Endothelial cell of umbilical vein (primary cell): Measurements from ENCODE around the gene MARK3.

Experiments
- JUN ChIP-seq: IDR thresholded peaks from 2 replicates; pipeline ENCODE4 v1.6.1; 2011; ENCODE audit warnings: borderline replicate concordance, low read depth; ENCODE audit not compliant: insufficient read length, insufficient read depth
- MYC ChIP-seq: IDR thresholded peaks from one replicate; pipeline ENCODE4 v1.6.1; 2011; ENCODE audit warnings: mild to moderate bottlenecking, low read depth, low read length
- POLR2A ChIP-seq: IDR thresholded peaks from 2 replicates; pipeline ENCODE4 v1.6.1; 2012; ENCODE audit warnings: low read depth, mild to moderate bottlenecking, control low read depth, low read length
- POLR2AphosphoS5 ChIP-seq: IDR thresholded peaks from 2 replicates; pipeline ENCODE4 v1.6.1; 2012; ENCODE audit warnings: low read depth, mild to moderate bottlenecking, control low read depth, low read length, moderate library complexity; ENCODE audit not compliant: insufficient read depth
- TF ChIP-seq, protein P1 (sequence below), 2 donors: IDR thresholded peaks; 1 replicate in 1 of 2; 2 replicates in 1 of 2; pipeline ENCODE4 v1.5.1; 2011; ENCODE audit warnings: low read length in 2 of 2, mild to moderate bottlenecking in 2 of 2, moderate library complexity in 2 of 2, control low read depth in 1 of 2, inconsistent platforms in 1 of 2, low read depth in 1 of 2; ENCODE audit not compliant: insufficient read depth in 1 of 2; ENCODE audit errors: extremely low read depth in 1 of 2

- no peak for TF ChIP-seq POLR2AphosphoS5
- no peak for TF ChIP-seq POLR2A
- TF ChIP-seq, protein P1, sequence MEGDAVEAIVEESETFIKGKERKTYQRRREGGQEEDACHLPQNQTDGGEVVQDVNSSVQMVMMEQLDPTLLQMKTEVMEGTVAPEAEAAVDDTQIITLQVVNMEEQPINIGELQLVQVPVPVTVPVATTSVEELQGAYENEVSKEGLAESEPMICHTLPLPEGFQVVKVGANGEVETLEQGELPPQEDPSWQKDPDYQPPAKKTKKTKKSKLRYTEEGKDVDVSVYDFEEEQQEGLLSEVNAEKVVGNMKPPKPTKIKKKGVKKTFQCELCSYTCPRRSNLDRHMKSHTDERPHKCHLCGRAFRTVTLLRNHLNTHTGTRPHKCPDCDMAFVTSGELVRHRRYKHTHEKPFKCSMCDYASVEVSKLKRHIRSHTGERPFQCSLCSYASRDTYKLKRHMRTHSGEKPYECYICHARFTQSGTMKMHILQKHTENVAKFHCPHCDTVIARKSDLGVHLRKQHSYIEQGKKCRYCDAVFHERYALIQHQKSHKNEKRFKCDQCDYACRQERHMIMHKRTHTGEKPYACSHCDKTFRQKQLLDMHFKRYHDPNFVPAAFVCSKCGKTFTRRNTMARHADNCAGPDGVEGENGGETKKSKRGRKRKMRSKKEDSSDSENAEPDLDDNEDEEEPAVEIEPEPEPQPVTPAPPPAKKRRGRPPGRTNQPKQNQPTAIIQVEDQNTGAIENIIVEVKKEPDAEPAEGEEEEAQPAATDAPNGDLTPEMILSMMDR (IDR thresholded peaks at IDR 0.05; ENCODE audit: extremely low read depth in 1 of 2, insufficient read depth in 1 of 2, low read depth in 1 of 2, low read length in 2 of 2), result no peak
- TF ChIP-seq JUN, result no peak
- no peak for TF ChIP-seq MYC
Measured at GRCh38 chr14:103382376-103382775, 2.8 kb upstream of the MARK3 start.
